Vagina (tissue), 2 donors: ENCODE data around the gene RACK1.

Experiments
- POLR2A ChIP-seq, 2 donors: fragments of 450-650 bp; IDR thresholded peaks; one replicate each; pipeline ENCODE4 v1.6.1; 2017; ENCODE audit warnings: antibody characterized with exemption in 2 of 2, mild to moderate bottlenecking in 2 of 2, moderate library complexity in 2 of 2
- POLR2AphosphoS5 ChIP-seq, 2 donors: sonication (generic); formaldehyde crosslinking; IDR thresholded peaks; one replicate each; pipeline ENCODE4 v1.9.0; 2017; ENCODE audit warnings: antibody characterized with exemption in 2 of 2, mild to moderate bottlenecking in 2 of 2, low read depth in 1 of 2; ENCODE audit not compliant: insufficient read depth in 1 of 2
- TF ChIP-seq, protein P1 (sequence below), 3 experiments: fragments of 450-650 bp in 2 of 3; fragments of 200-600 bp in 1 of 3; sonication (generic) in 1 of 3; IDR thresholded peaks; one replicate each; pipeline ENCODE4 v1.5.1; 2017 to 2019; ENCODE audit warnings: antibody characterized with exemption in 3 of 3, mild to moderate bottlenecking in 2 of 3, moderate library complexity in 2 of 3

DNA sequence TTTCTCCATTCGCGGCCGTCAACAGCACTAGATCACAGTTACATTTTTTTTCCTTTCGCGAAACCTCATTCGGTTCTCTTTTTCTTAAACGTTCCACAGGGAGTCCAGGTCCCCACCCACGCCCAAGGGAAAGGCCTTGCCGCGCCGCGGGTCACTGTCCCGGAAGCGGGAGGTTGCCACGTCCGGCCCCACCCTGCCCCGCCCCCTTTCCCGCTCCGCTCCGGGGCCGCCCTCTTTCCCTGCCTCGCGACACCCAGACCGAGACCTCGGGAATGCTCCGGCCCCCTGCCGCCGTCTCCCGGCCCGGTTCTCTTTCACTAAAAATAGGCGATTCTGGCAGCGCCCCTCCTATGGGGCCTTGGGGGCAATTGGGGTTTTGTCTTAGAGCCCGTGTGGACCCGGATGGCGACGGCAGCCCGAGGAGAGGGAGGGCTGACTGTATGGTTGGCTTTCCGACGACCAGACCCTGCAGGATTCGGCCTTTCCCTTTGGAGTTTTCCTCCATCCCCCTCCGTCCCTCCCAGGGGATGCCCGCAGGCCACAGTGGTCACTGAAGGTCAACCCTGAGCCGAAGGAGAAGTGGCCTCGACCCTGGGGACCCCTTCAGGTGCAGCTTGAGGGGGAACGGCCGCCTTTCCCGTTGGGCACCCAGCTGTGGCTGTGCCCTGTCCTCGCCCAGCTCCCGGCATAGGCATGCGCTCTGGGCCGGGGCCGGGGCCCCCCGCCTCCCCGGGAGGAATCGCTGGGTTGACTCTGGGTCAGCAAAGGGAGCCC, 2.8 kb upstream of the RACK1 start:
- TF ChIP-seq, protein P1, sequence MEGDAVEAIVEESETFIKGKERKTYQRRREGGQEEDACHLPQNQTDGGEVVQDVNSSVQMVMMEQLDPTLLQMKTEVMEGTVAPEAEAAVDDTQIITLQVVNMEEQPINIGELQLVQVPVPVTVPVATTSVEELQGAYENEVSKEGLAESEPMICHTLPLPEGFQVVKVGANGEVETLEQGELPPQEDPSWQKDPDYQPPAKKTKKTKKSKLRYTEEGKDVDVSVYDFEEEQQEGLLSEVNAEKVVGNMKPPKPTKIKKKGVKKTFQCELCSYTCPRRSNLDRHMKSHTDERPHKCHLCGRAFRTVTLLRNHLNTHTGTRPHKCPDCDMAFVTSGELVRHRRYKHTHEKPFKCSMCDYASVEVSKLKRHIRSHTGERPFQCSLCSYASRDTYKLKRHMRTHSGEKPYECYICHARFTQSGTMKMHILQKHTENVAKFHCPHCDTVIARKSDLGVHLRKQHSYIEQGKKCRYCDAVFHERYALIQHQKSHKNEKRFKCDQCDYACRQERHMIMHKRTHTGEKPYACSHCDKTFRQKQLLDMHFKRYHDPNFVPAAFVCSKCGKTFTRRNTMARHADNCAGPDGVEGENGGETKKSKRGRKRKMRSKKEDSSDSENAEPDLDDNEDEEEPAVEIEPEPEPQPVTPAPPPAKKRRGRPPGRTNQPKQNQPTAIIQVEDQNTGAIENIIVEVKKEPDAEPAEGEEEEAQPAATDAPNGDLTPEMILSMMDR (IDR thresholded peaks at IDR 0.05): no peak
- TF ChIP-seq POLR2A (IDR thresholded peaks at IDR 0.05): peak in 1 of 2 donors; percentile 45
- peak; percentile 75 to 92 for TF ChIP-seq POLR2AphosphoS5 (IDR thresholded peaks at IDR 0.05; ENCODE audit: insufficient read depth in 1 of 2, low read depth in 1 of 2)
